Lower leg skin (tissue), 3 donors: ENCODE results near the gene CDH10.

ENCODE experiments used
- POLR2A ChIP-seq, 2 donors: fragments of 450-650 bp; IDR thresholded peaks; one replicate each; pipeline ENCODE4 v1.6.1; 2016 to 2017; ENCODE audit warnings: antibody characterized with exemption in 2 of 2, mild to moderate bottlenecking in 1 of 2, moderate library complexity in 1 of 2
- TF ChIP-seq, protein P1 (sequence below), 3 donors: fragments of 450-650 bp; IDR thresholded peaks; one replicate each; pipeline ENCODE4 v1.5.1; 2016; ENCODE audit warnings: antibody characterized with exemption in 3 of 3, mild to moderate bottlenecking in 3 of 3, moderate library complexity in 2 of 3

GRCh38 chr5:24615159-24615558 is 29.6 kb downstream of the CDH10 start:
- TF ChIP-seq, protein P1, sequence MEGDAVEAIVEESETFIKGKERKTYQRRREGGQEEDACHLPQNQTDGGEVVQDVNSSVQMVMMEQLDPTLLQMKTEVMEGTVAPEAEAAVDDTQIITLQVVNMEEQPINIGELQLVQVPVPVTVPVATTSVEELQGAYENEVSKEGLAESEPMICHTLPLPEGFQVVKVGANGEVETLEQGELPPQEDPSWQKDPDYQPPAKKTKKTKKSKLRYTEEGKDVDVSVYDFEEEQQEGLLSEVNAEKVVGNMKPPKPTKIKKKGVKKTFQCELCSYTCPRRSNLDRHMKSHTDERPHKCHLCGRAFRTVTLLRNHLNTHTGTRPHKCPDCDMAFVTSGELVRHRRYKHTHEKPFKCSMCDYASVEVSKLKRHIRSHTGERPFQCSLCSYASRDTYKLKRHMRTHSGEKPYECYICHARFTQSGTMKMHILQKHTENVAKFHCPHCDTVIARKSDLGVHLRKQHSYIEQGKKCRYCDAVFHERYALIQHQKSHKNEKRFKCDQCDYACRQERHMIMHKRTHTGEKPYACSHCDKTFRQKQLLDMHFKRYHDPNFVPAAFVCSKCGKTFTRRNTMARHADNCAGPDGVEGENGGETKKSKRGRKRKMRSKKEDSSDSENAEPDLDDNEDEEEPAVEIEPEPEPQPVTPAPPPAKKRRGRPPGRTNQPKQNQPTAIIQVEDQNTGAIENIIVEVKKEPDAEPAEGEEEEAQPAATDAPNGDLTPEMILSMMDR (IDR thresholded peaks at IDR 0.05), result no peak
- no peak for TF ChIP-seq POLR2A (IDR thresholded peaks at IDR 0.05)
